ENCODE results near the gene MICAL3.

MICAL3 gene

DNA sequence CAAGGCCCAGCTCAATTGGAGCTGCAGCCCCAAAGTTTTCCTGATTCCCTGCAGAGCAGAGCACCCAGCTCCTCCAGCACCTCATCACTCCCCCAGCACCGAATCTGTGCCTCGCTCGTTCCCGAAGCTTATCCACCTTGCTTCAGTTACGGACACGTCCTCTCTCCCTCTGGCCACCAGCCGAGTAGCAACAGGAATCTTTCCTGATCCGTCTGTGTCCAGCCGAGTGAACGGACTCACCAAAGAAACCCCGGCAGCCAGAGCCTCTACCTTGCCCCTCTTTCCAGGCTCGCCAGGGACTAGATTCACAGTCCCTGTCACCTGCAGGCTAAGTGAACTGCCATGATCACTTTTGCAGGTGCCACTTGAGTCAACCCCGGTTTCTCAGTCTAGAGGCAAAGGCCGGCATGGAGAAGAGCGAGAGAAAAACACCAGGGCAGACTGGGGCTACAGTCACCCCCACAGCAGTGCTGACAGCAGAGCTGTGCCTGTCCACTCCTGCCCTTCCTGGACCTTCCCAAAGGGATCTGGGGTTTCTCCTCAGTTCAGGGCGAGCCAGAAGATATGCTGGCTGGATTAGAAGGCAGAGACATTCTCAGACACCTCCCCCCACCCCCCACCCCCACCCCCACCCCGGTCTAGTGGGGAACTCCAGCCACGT, 282.4 kb downstream of the MICAL3 start:
- no peak for DNase-seq

DNA sequence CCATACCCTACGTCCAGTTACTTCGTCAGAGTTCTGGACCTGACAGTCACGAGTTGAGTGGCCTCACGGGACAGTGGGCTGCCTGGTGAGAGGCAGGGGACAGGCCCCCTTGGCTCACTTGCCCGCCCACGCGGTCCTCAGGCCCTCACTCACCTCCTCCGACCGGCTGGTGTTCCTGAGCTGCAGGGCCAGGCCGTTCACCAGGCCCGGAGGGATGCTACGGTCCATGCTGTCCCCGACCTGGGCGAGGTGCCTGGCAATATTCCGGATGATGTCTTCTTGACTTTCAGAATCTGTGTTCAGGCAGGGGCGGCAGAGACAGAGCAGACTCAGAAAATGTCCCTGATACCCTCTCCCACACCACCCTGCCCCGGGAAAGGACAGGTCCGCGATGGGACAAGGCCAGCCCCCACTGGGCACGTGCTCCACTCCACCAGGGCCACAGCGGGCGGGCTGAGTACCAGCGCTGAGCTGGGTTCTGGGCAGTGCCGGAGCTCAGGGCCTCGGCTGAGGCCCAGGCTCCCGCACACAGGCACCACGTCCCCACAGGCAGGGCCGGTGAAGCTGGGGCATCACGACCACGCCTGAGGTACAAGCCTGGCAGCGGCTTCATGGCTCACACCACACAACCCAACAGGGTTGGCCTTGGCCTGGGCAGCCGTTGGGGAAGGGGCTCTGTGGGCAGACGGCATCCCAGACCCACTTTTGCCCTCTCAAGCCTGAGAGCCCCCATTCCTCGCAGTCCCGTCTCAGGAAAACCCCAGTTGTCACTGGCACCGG, 285.0 kb downstream of the MICAL3 start:
- DNase-seq: no peak

DNA sequence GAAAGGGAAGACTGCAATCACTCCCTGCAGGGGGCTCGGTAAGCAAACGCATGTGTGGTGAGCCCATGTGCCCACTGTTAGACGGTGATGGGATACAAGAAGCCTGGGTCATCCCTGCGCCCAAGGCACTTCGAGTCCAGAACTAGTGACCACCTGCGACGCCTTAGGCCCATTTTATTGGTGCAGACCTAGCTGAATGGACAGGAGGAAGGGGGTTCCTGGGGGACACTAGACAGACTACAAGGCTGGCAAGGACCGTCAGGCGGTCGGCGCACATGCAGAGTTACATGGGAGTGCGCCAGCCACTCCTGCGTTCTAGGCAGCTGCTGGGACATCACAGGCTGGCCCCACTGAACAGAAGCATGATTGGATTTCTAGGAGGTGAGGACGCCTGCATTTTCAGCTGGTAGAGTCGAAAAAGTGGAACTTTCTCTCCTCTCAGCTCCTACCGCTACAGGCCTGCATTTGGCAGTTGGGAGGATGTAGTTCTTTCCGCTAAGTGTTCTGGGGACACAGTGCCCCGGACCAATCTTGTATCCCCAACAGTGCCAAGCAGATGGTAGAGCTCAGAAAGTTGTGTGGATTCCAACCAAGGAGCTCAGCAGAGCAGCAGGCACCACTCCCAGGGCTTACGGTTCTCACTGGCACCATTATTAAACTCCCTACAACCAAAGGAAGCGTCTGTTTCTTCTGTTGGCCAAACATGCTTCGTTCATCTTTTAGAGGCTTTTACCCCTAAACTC, 285.8 kb downstream of the MICAL3 start:
- DNase-seq: no peak
